Measurements from ENCODE around the gene ZNF14.
"Not testable (repeated sequence)": the region's sequence is repeated elsewhere in the genome, so short reads cannot be mapped to it uniquely, and the experiment has no call there.

ZNF14 gene

GRCh38 chr19:19732579-19733501 is at the start of gene ZNF14:
ZNF14 (minus strand) TSS chr19:19733112; CDS start chr19:19732958, 154 bp downstream.
- Histone ChIP-seq H4K20me1 (ENCODE audit: insufficient read depth, low read length) (no peaks in the 10 kb centered on the region), H3K9ac (ENCODE audit: low read length) (peak within 1 kb of the TSS; percentile 86), H3K27ac (ENCODE audit: low read length) (peak within 1 kb of the TSS; percentile 45), H3K27me3 (ENCODE audit: low read depth, low read length) (no peaks in the 10 kb centered on the region), H3K4me1 (ENCODE audit: low read length) (peaks cover 4% of the 10 kb centered on the region), H3K9me3 (ENCODE audit: insufficient read depth, low read length) (peaks cover 18% of the 10 kb centered on the region; the same call in 1 of the 2 replicates), H3K4me2 (ENCODE audit: low read length) (peak within 1 kb of the TSS; percentile 77), H3K4me3 (ENCODE audit: low read length) (peak within 1 kb of the TSS; percentile 88), H3K79me2 (ENCODE audit: low read length) (peaks cover 51% of the 10 kb centered on the region), H2AFZ (ENCODE audit: low read depth, low read length) (peak within 1 kb of the TSS; percentile 91), H3K36me3 (replicated peaks; ENCODE audit: low read depth, low read length) (peaks cover 36% of the 10 kb centered on the region)
- no peak for TF ChIP-seq EZH2phosphoT487 (IDR thresholded peaks at IDR 0.05; ENCODE audit: low read depth)
- peak; percentile 39 for TF ChIP-seq CTCF (IDR thresholded peaks at IDR 0.05; ENCODE audit: low read depth, low read length)

- Histone ChIP-seq H3K36me3 (replicated peaks; ENCODE audit: low read depth, low read length) (peaks cover 47% of the 10 kb centered on the region), H3K79me2 (ENCODE audit: low read length) (peaks cover 38% of the 10 kb centered on the region), H3K9me3 (ENCODE audit: insufficient read depth, low read length) (peaks cover 20% of the 10 kb centered on the region; the same call in 1 of the 2 replicates)
- not testable (repeated sequence) for H3K4me1 ChIP-seq (ENCODE audit: low read length); H3K9ac ChIP-seq (ENCODE audit: low read length); H3K27ac ChIP-seq (ENCODE audit: low read length); H3K27me3 ChIP-seq (ENCODE audit: low read depth, low read length); H4K20me1 ChIP-seq (ENCODE audit: insufficient read depth, low read length); H2AFZ ChIP-seq (ENCODE audit: low read depth, low read length); H3K4me3 ChIP-seq (ENCODE audit: low read length); H3K4me2 ChIP-seq (ENCODE audit: low read length)
Observed at GRCh38 chr19:19781791-19782190, 48.9 kb upstream of the ZNF14 start.

GRCh38 chr19:19778666-19779065 is 45.8 kb upstream of the ZNF14 start:
- peaks cover 14% of the 10 kb centered on the region for H3K4me1 ChIP-seq (ENCODE audit: low read length)
- no peaks in the 10 kb centered on the region for H3K27me3 ChIP-seq (ENCODE audit: low read depth, low read length)
- no peak overlapping the region for H3K27ac ChIP-seq (ENCODE audit: low read length)
- H3K9ac ChIP-seq (ENCODE audit: low read length), result no peak overlapping the region
- H3K4me3 ChIP-seq (ENCODE audit: low read length), result no peak overlapping the region
- no peaks in the 10 kb centered on the region for H4K20me1 ChIP-seq (ENCODE audit: insufficient read depth, low read length)
- no peak overlapping the region for H2AFZ ChIP-seq (ENCODE audit: low read depth, low read length)
- no peak for TF ChIP-seq EZH2phosphoT487 (IDR thresholded peaks at IDR 0.05; ENCODE audit: low read depth)
- TF ChIP-seq CTCF (IDR thresholded peaks at IDR 0.05; ENCODE audit: low read depth, low read length), result no peak
- H3K4me2 ChIP-seq (ENCODE audit: low read length), result no peak overlapping the region
- peaks cover 38% of the 10 kb centered on the region for H3K79me2 ChIP-seq (ENCODE audit: low read length)
- H3K36me3 ChIP-seq (replicated peaks; ENCODE audit: low read depth, low read length), result peaks cover 31% of the 10 kb centered on the region
- peaks cover 17% of the 10 kb centered on the region; the same call in 1 of the 2 replicates for H3K9me3 ChIP-seq (ENCODE audit: insufficient read depth, low read length)

GRCh38 chr19:19777692-19778091 is 44.8 kb upstream of the ZNF14 start:
- H3K79me2 ChIP-seq (ENCODE audit: low read length), result peaks cover 38% of the 10 kb centered on the region
- no peaks in the 10 kb centered on the region for H3K27me3 ChIP-seq (ENCODE audit: low read depth, low read length)
- peak overlapping the region; percentile 92 for H3K4me3 ChIP-seq (ENCODE audit: low read length)
- H3K36me3 ChIP-seq (replicated peaks; ENCODE audit: low read depth, low read length), result peaks cover 31% of the 10 kb centered on the region
- H4K20me1 ChIP-seq (ENCODE audit: insufficient read depth, low read length), result no peaks in the 10 kb centered on the region
- no peak overlapping the region for H3K27ac ChIP-seq (ENCODE audit: low read length)
- no peak overlapping the region for H2AFZ ChIP-seq (ENCODE audit: low read depth, low read length)
- peaks cover 17% of the 10 kb centered on the region; the same call in 1 of the 2 replicates for H3K9me3 ChIP-seq (ENCODE audit: insufficient read depth, low read length)
- TF ChIP-seq CTCF (IDR thresholded peaks at IDR 0.05; ENCODE audit: low read depth, low read length), result no peak
- TF ChIP-seq EZH2phosphoT487 (IDR thresholded peaks at IDR 0.05; ENCODE audit: low read depth), result no peak
- H3K4me1 ChIP-seq (ENCODE audit: low read length), result peaks cover 14% of the 10 kb centered on the region
- no peak overlapping the region for H3K9ac ChIP-seq (ENCODE audit: low read length)
- peak overlapping the region; percentile 98 for H3K4me2 ChIP-seq (ENCODE audit: low read length)

Data from OCI-LY3 (cell line).